ENCODE data around the gene LDB1. TPM values are rescaled to one million over a fixed set of nuclear protein-coding genes. Genes with fewer than 3 reads are reported as not detected.

The LDB1 gene
- total and polyA plus RNA-seq, 10 of the 15 experiments (the other 5 are each of a cell fraction or from before 2014, with no cell fraction given): 1.7 to 71.5 (median 36.9) TPM

- TF ChIP-seq MYC (IDR thresholded peaks at IDR 0.05; ENCODE audit: insufficient read depth, insufficient read length, insufficient replicate concordance, low read length, severe bottlenecking) (no peak), MAX (IDR thresholded peaks at IDR 0.05; ENCODE audit: low read depth, low read length) (peak; percentile 58), CBFB (IDR thresholded peaks at IDR 0.05; ENCODE audit: low read depth) (no peak), SP1 (IDR thresholded peaks at IDR 0.05; ENCODE audit: low read depth, low read length) (peak; percentile 48), BRCA1 (IDR thresholded peaks at IDR 0.05; ENCODE audit: low read depth, low read length) (no peak), HDAC6 (IDR thresholded peaks at IDR 0.05; ENCODE audit: unreplicated experiment) (peak; percentile 33), RUNX3 (IDR thresholded peaks at IDR 0.05; ENCODE audit: low read length) (peak; percentile 69), SREBF2 (IDR thresholded peaks at IDR 0.05; ENCODE audit: low read length) (no peak), CREB1 (IDR thresholded peaks at IDR 0.05; ENCODE audit: low read depth) (peak; percentile 86), SIX5 (IDR thresholded peaks at IDR 0.05; ENCODE audit: low read depth, low read length, severe bottlenecking) (peak; percentile 99), EZH2 (IDR thresholded peaks at IDR 0.05; ENCODE audit: borderline replicate concordance, control insufficient read depth, low read depth, low read length) (no peak), USF2 (IDR thresholded peaks at IDR 0.05; ENCODE audit: borderline replicate concordance, low read depth, low read length) (no peak), CTCF (IDR thresholded peaks at IDR 0.05 in 2 of 3, conservative IDR thresholded peaks at IDR 0.05 in 1 of 3; ENCODE audit: control insufficient read depth in 2 of 3, extremely low read depth in 1 of 3, insufficient read depth in 1 of 3, low read depth in 3 of 3, low read length in 3 of 3) (peak; percentile 87 to 98 (median 88)), LARP7 (IDR thresholded peaks at IDR 0.05) (peak; percentile 71), MXI1 (IDR thresholded peaks at IDR 0.05; ENCODE audit: low read depth, low read length) (peak; percentile 95), SRF (IDR thresholded peaks at IDR 0.05; ENCODE audit: low read depth in 2 of 2, low read length in 2 of 2) (no peak; a peak in 1 of 4 replicates), IKZF2 (IDR thresholded peaks at IDR 0.05) (peak; percentile 59 to 75; a peak in 3 of 4 replicates), EED (IDR thresholded peaks at IDR 0.05; ENCODE audit: low read depth) (no peak), IKZF1 (conservative IDR thresholded peaks at IDR 0.05) (peak; percentile 100), E2F4 (IDR thresholded peaks at IDR 0.05; ENCODE audit: low read depth, low read length) (no peak), FOXK2 (IDR thresholded peaks at IDR 0.05) (peak; percentile 58), MTA3 (IDR thresholded peaks at IDR 0.05; ENCODE audit: borderline replicate concordance, low read length) (no peak), POLR2A (IDR thresholded peaks at IDR 0.05; ENCODE audit: low read depth, low read length) (peak; percentile 91), TAF1 (IDR thresholded peaks at IDR 0.05; ENCODE audit: borderline replicate concordance, low read depth, low read length) (peak; percentile 93), STAT1 (conservative IDR thresholded peaks at IDR 0.05) (0 out of 2 replicates have a peak, but pooled peaks have one; percentile 55), SIN3A (IDR thresholded peaks at IDR 0.05; ENCODE audit: low read depth, low read length) (peak; percentile 89), NR2C1 (IDR thresholded peaks at IDR 0.05) (peak; percentile 95), GABPA (IDR thresholded peaks at IDR 0.05; ENCODE audit: low read depth) (peak; percentile 84), PML (IDR thresholded peaks at IDR 0.05; ENCODE audit: low read length) (peak; percentile 68; the same call in 1 of the 2 replicates), ZSCAN29 (IDR thresholded peaks at IDR 0.05) (no peak)
These were observed 12.6 kb upstream of the LDB1 start, which contains the start of gene PPRC1 (continued) for GRCh38 chr10:102132563-102133372.

All from GM12878 (cell line).